GM18861 (cell line): Measurements from ENCODE around the gene UBALD2.
"Not testable (repeated sequence)": the region's sequence is repeated elsewhere in the genome, so short reads cannot be mapped to it uniquely, and the experiment has no call there.

Source experiments
- ATAC-seq: cut with Tn5 transposase; IDR thresholded peaks from one replicate; pipeline ENCODE4 v1.9.1; 2021; ENCODE audit not compliant: unreplicated experiment

The UBALD2 gene

GRCh38 chr17:76265624-76266243, 586 bp downstream of the UBALD2 start:
- no peak for ATAC-seq

- no peak for ATAC-seq
Observed at GRCh38 chr17:76266244-76266938, 1.2 kb downstream of the UBALD2 start.

GRCh38 chr17:76267051-76267576, 2.0 kb downstream of the UBALD2 start:
- no peak for ATAC-seq

GRCh38 chr17:76267581-76268001, 2.4 kb downstream of the UBALD2 start:
- ATAC-seq = not testable (repeated sequence)

- no peak for ATAC-seq
Observed at GRCh38 chr17:76268015-76268749, 3.0 kb downstream of the UBALD2 start.

GRCh38 chr17:76268991-76269981, 4.1 kb downstream of the UBALD2 start:
- no peak for ATAC-seq

- ATAC-seq = no peak
Observed at GRCh38 chr17:76270127-76270592, 5.0 kb downstream of the UBALD2 start.

- peak; percentile 0 for ATAC-seq
Observed at GRCh38 chr17:76270770-76271668, 5.9 kb downstream of the UBALD2 start.

- ATAC-seq = peak; percentile 32
Observed at GRCh38 chr17:76271669-76272540, 6.8 kb downstream of the UBALD2 start.

- ATAC-seq = no peak
Observed at GRCh38 chr17:76272541-76273444, 7.6 kb downstream of the UBALD2 start.

- no peak for ATAC-seq
Observed at GRCh38 chr17:76273445-76274111, 8.4 kb downstream of the UBALD2 start.

- ATAC-seq = no peak
Observed at GRCh38 chr17:76274112-76274956, 9.2 kb downstream of the UBALD2 start.

GRCh38 chr17:76275382-76276068, 10.4 kb downstream of the UBALD2 start:
- no peak for ATAC-seq

GRCh38 chr17:76276069-76276431, 10.9 kb downstream of the UBALD2 start:
- no peak for ATAC-seq

GRCh38 chr17:76276461-76277299, 11.5 kb downstream of the UBALD2 start:
- ATAC-seq = no peak
